Measurements from ENCODE around the gene LRFN2.

DNA sequence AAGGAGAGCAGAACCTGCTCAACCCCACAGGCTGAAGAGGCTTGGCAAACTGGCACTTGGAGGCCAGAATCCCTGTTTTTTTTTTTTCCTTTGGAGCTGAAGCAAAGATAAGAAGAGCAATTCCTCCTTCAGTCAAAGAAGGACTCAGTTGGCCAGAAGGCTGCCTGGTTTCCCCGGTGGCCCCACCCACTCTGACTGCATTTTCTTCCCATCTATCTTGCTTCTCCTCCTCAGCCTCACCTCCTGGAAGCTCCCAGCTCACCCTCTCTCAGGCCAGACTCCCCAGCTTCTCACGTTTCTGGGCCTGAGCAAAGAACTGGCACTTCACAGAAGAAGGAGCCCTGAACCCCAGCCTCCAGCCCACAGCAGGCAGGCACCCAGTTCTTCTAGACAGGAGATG lies 2.4 kb downstream of the LRFN2 start:
- TF ChIP-seq, protein P1, sequence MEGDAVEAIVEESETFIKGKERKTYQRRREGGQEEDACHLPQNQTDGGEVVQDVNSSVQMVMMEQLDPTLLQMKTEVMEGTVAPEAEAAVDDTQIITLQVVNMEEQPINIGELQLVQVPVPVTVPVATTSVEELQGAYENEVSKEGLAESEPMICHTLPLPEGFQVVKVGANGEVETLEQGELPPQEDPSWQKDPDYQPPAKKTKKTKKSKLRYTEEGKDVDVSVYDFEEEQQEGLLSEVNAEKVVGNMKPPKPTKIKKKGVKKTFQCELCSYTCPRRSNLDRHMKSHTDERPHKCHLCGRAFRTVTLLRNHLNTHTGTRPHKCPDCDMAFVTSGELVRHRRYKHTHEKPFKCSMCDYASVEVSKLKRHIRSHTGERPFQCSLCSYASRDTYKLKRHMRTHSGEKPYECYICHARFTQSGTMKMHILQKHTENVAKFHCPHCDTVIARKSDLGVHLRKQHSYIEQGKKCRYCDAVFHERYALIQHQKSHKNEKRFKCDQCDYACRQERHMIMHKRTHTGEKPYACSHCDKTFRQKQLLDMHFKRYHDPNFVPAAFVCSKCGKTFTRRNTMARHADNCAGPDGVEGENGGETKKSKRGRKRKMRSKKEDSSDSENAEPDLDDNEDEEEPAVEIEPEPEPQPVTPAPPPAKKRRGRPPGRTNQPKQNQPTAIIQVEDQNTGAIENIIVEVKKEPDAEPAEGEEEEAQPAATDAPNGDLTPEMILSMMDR (conservative IDR thresholded peaks at IDR 0.05; ENCODE audit: low read depth, low read length): no peak
- TF ChIP-seq EZH2 (IDR thresholded peaks at IDR 0.05; ENCODE audit: borderline replicate concordance, low read depth, low read length, poor library complexity, severe bottlenecking): no peak
